Activated naive CD4-positive, alpha-beta T cell treated with anti-CD3 and anti-CD28 coated beads, Interleukin-2, amount 50 U/mL, for 72 hours (primary cell): ENCODE results near the gene SMIM38. TPM values are rescaled to one million over a fixed set of nuclear protein-coding genes. Genes with fewer than 3 reads are reported as not detected.

Experiments
- ATAC-seq, 2 donors: fragments of 150-1000 bp; cut with Tn5 transposase; 2 replicates each; pipeline ENCODE4 v1.10.0; 2021; ENCODE audit warnings: mild to moderate bottlenecking in 2 of 2, moderate library complexity in 2 of 2
- DNase-seq, 2 donors: peaks; one replicate each; pipeline ENCODE4 v3.0.0; 2021 to 2022; ENCODE audit warnings: low spot score in 2 of 2
- H3K27ac Mint-ChIP-seq, 2 donors: one replicate each; pipeline ENCODE4 v1.8.0; 2022; ENCODE audit warnings: mild to moderate bottlenecking in 2 of 2, mixed read lengths in 2 of 2
- H3K36me3 Mint-ChIP-seq, 2 donors: one replicate each; pipeline ENCODE4 v1.8.0; 2022; ENCODE audit warnings: mixed read lengths in 2 of 2
- H3K9me3 Mint-ChIP-seq, 2 donors: one replicate each; pipeline ENCODE4 v1.8.0; 2022; ENCODE audit warnings: mixed read lengths in 2 of 2
- total RNA-seq, 2 donors: library from RNA; stranded (reverse); gene quantifications; one replicate each; pipeline ENCODE4 v1.2.3, GENCODE V29; 2022

Gene SMIM38
- total RNA-seq, 2 donors from 2014 or later, result 0.71 to 1.1 TPM

- Mint-ChIP-seq H3K27ac (no peak overlapping the region), H3K36me3 (peaks cover 0 to 6% of the 10 kb centered on the region in 2 donors), H3K9me3 (peaks cover 0 to 8% of the 10 kb centered on the region in 2 donors)
- DNase-seq (no peak), ATAC-seq (no peak)
Measured at GRCh38 chr11:69119190-69119589, 36.5 kb upstream of the SMIM38 start.

DNA sequence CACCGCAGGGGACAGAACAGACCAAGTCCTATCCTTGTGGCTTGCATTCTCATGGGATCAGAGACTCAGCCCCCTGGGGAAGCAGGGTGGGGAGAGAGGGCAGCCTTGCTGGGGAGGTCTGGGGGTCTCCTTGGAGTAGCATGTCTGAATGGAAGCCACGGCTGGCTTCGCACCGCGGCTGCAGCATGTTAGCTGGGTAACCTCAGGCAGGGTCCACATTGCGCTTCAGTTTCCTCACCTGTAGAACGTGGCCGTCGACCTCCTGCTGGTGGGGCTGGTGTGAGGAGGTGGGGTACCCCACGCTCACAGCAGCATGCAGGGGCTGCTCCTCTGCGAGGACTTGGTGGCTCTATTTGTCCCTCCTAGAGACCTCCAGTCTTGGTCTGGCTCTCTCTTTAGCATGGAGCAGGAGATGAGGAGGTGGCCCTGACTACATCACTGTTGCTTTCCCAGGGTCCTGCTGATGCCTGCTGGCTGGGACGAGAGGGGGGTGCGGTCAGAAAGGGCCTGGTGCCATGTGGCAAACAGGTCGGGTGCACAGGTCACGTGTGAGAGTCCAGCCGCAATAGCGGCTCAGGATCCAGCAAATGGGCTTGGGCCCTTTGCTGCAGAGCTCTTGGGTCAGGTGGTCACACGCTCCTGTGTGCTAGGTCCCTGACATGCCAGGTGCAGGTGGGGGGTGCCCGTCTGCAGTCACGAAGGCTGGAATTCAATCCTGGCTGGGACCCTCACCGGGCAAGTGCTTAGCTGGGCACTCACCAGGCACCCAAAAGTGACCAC is 35.4 kb upstream of the SMIM38 start:
- ATAC-seq, result no peak
- no peak for DNase-seq
- Mint-ChIP-seq H3K36me3 (peaks cover 0 to 6% of the 10 kb centered on the region in 2 donors), H3K9me3 (peaks cover 0 to 12% of the 10 kb centered on the region in 2 donors), H3K27ac (no peak overlapping the region)

GRCh38 chr11:69121021-69121420 is 34.7 kb upstream of the SMIM38 start:
- H3K27ac Mint-ChIP-seq, result no peak overlapping the region
- H3K9me3 Mint-ChIP-seq, result peaks cover 0 to 12% of the 10 kb centered on the region in 2 donors
- DNase-seq (no peak), ATAC-seq (no peak)
- peaks cover 0 to 6% of the 10 kb centered on the region in 2 donors for H3K36me3 Mint-ChIP-seq

GRCh38 chr11:69121621-69122325 is 34.0 kb upstream of the SMIM38 start:
- no peak overlapping the region for H3K27ac Mint-ChIP-seq
- peaks cover 0 to 12% of the 10 kb centered on the region in 2 donors for H3K9me3 Mint-ChIP-seq
- ATAC-seq, result no peak
- H3K36me3 Mint-ChIP-seq, result peaks cover 0 to 6% of the 10 kb centered on the region in 2 donors
- DNase-seq, result no peak

GRCh38 chr11:69122326-69122629 is 33.5 kb upstream of the SMIM38 start:
- no peak for ATAC-seq
- Mint-ChIP-seq H3K27ac (no peak overlapping the region), H3K36me3 (peaks cover 0 to 6% of the 10 kb centered on the region in 2 donors), H3K9me3 (peaks cover 0 to 12% of the 10 kb centered on the region in 2 donors)
- DNase-seq, result no peak

DNA sequence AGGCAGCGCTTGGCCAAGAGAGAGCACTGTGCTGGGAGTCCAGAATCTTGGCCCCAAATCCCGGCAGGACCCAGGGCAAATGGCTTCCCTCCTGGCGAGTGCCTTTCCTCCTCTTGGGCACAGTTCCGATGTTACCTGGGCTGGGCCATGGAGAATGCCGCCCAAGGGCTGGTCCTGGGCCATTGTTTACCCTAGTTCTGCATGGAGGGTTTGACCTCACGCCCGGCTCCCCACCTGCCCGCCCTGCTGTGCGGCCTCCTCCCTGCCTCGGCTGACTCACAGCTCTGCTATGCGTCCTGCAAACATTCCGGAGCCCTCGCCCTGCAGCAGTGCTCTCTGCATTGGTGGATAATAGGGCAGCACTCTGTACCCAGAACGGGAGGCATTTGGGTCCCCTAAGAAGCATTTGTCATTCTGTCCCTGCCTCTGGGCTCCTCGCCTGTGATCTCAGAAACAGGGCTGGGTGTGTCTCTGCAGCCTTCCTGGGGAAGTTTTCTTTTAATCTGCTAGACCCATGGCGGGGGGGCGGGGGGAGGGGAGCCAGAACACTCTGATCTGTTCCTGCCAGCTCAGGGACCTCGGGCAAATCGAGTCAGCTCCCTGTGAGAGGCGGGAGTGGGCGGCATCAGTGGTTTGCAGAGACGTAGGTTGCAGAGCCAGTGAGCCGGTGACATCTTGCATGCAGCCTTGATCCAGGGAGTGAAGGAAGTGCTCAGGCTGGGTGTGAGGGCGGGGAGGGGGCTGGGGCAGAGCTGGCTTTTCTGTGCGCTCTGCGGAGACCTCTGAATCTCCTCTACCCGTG is 32.9 kb upstream of the SMIM38 start:
- ATAC-seq (peak; percentile 88 to 92), DNase-seq (peak; percentile 39 to 81)
- peaks cover 0 to 12% of the 10 kb centered on the region in 2 donors for H3K9me3 Mint-ChIP-seq
- H3K36me3 Mint-ChIP-seq, result peaks cover 0 to 6% of the 10 kb centered on the region in 2 donors
- H3K27ac Mint-ChIP-seq, result no peak overlapping the region

DNA sequence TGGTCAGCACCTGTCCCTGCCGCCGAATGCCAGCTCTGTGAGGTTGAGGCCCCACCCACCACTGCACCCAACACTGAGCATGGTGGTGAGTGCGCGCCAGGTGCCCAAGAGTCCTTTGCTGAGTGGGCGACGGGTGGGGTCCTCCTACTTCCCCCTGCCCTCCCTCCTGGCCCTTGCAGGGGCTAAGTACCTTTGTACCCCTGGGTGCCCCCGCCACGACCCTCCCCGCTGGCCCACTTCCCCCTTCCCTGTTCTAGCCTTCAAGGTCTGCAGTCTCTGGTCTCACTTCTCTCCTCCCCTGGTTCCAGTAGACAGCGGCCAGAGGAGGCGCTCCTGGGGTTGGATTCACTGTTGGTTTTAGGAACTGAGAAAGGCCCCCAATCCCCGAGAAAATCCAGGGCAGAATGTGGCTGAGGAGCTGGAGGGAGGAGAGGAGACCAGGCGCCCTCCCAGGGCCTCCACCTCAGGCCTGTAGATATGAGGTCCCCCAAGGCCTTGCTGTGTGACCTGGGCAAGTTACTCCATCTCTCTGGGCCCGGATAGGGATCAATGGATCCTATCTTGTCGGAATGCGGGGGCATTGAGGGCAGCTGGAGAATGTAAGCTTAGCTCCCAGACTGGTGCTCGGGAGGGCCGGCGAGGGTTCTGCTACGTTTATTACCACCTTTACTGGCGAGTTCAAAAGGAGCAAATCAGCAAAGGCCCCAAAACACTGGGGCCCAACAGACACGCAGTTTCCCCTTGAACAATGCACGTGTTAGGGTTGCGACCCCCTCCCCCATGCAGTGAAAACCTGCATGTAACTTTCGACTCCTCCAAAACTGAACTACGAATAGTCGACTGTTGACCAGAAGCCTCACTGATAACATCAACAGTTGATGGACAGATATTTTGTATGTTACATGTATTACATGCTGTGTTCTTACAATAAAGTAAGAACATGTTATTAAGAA is 31.9 kb upstream of the SMIM38 start:
- DNase-seq (no peak), ATAC-seq (peak in 1 of 2 donors; percentile 22)
- Mint-ChIP-seq H3K9me3 (peaks cover under 1 to 12% of the 10 kb centered on the region in 2 donors), H3K36me3 (peaks cover 0 to 6% of the 10 kb centered on the region in 2 donors), H3K27ac (no peak overlapping the region)

DNA sequence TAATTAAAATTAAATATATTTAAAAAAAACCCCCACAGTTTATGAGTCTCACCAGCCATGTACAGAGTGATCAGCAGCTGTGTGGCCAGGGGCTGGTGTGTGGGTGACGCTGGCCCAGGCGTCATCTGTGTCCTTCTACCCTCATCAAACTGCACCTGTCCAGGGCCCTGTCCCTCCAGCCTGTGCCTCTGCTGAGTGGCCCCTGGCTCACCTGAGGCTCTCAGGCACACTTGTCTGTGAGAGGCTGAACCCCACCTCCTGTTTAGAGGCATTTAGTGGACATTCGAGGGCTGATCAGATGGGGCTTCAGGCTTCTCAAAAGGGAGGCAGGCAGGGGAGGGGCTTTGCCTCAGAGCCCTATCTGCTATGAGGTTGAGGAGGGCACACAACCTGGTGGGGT is 29.9 kb upstream of the SMIM38 start:
- Mint-ChIP-seq H3K9me3 (peaks cover 3 to 9% of the 10 kb centered on the region in 2 donors), H3K27ac (no peak overlapping the region), H3K36me3 (no peaks in the 10 kb centered on the region)
- DNase-seq (no peak), ATAC-seq (no peak)

GRCh38 chr11:69126286-69126685 is 29.4 kb upstream of the SMIM38 start:
- H3K36me3 Mint-ChIP-seq, result no peaks in the 10 kb centered on the region

GRCh38 chr11:69127081-69127850 is 28.5 kb upstream of the SMIM38 start:
- no peak overlapping the region for H3K27ac Mint-ChIP-seq
- no peak for DNase-seq
- no peaks in the 10 kb centered on the region for H3K36me3 Mint-ChIP-seq
- no peak for ATAC-seq
- peaks cover 3 to 9% of the 10 kb centered on the region in 2 donors for H3K9me3 Mint-ChIP-seq

More at GRCh38 chr11:69126286-69126685, 29.4 kb upstream of the SMIM38 start:
- Mint-ChIP-seq H3K9me3 (peaks cover 3 to 9% of the 10 kb centered on the region in 2 donors), H3K27ac (no peak overlapping the region)
- no peak for ATAC-seq
- no peak for DNase-seq

DNA sequence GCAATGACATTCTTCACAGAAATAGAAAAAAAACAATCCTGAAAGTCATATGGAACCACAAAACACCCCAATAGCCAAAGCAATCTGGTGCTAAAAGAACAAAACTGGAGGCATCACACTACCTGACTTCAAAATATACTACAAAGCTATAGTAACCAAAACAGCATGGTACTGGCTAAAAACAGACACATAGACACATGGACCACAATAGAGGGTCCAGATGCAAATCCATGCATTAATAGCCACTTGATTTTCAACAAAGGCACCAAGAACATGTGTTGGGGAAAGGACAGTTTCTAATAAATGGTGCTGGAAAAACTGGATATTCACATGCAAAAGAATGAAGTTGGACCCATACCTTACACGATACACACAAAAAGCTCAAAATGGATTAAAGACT is 27.9 kb upstream of the SMIM38 start:
- ATAC-seq (no peak), DNase-seq (no peak)
- H3K27ac Mint-ChIP-seq, result no peak overlapping the region
- peaks cover 3 to 9% of the 10 kb centered on the region in 2 donors for H3K9me3 Mint-ChIP-seq
- no peaks in the 10 kb centered on the region for H3K36me3 Mint-ChIP-seq

DNA sequence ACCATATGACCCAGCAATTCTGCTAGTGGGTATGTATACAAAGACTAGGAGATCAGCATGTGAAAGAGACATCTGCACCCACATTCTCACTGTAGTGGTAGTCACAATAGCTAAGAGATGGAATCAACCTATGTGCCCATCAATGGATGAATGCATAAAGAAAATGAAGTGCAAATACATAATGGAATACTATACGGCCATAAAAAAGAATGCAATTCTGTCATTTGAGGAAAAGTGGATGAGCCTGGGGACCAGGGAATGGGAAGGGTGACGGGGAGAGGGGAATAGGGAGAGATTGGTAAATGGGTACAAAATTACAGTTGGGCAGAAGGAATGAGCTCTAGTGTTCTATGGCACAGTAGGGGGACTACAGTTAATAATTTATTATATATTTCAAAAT is 26.7 kb upstream of the SMIM38 start:
- DNase-seq (no peak), ATAC-seq (no peak)
- peaks cover 3 to 18% of the 10 kb centered on the region in 2 donors for H3K9me3 Mint-ChIP-seq
- H3K36me3 Mint-ChIP-seq, result peaks cover 9 to 10% of the 10 kb centered on the region in 2 donors
- no peak overlapping the region for H3K27ac Mint-ChIP-seq

GRCh38 chr11:69129647-69130046 is 26.1 kb upstream of the SMIM38 start:
- DNase-seq, result no peak
- peaks cover 3 to 16% of the 10 kb centered on the region in 2 donors for H3K9me3 Mint-ChIP-seq
- no peak for ATAC-seq
- peaks cover 10 to 13% of the 10 kb centered on the region in 2 donors for H3K36me3 Mint-ChIP-seq
- no peak overlapping the region for H3K27ac Mint-ChIP-seq

DNA sequence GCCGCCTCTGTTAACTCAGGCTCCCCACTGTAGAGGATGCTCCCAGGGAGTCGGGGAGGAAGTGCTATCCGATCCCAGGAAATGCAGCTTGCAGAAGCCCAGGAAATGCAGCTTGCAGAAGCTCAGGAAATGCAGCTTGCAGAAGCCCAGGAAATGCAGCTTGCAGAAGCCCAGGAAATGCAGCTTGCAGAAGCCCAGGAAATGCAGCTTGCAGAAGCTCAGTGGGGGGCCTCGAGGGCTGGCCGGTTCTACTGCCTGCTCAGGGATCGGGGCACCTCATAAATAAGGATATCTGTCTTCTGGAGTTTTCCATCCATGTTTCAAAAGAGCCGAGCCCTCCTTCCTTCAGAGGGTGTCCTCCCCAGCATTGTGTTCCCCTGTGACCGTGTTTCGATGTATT is 25.1 kb upstream of the SMIM38 start:
- Mint-ChIP-seq H3K9me3 (peaks cover 3 to 16% of the 10 kb centered on the region in 2 donors), H3K27ac (no peak overlapping the region), H3K36me3 (peaks cover 10 to 15% of the 10 kb centered on the region in 2 donors)
- no peak for ATAC-seq
- DNase-seq, result peak in 1 of 2 donors; percentile 49

GRCh38 chr11:69131121-69131566 is 24.6 kb upstream of the SMIM38 start:
- Mint-ChIP-seq H3K36me3 (peaks cover 10 to 20% of the 10 kb centered on the region in 2 donors), H3K9me3 (peaks cover 3 to 16% of the 10 kb centered on the region in 2 donors), H3K27ac (no peak overlapping the region)
- ATAC-seq, result no peak
- DNase-seq, result peak in 1 of 2 donors; percentile 40
